Measurements from ENCODE around the gene NTRK1.

NTRK1 gene

DNA sequence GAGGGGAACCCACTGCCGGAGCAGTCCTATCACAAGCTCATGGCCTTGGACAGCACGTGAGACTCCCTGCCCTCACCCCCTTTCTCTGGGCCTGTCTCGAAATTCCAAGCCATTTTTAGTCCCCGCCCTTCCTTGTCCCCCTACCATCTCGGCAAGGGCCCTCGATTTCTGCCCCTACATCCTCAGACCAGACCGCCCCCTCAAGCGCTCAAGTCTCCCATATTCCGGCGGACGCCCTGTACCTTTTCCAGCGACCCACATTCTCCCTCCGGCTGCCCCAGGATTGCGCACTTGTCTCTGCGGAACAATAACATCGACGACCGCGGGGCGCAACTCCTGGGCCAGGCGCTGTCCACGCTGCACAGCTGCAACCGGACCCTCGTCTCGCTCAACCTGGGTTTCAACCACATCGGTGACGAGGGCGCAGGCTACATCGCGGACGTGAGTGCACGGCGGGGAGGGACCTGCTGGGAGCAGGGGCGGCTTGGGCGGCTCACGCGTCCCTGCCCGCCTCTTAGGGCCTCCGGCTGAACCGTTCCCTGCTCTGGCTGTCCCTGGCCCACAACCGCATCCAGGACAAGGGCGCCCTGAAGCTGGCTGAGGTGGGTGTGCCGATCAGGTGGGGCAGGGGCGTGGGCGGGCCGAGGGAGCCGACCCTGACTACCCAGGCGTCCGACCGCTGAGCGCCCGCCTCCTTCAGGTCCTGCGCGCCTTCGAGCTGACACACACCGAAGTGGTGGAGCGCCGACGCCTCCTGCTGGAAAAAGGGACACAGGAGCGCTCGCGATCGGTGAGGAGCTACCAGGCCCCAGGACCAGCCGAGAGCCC, 66.8 kb downstream of the NTRK1 start (continued):
- 0 out of 2 replicates have a peak, but pooled peaks have one; percentile 37 for TF ChIP-seq BCL11B (tag by site-specific recombination; IDR thresholded peaks at IDR 0.05; ENCODE audit: low read depth)
- TF ChIP-seq, protein P1, sequence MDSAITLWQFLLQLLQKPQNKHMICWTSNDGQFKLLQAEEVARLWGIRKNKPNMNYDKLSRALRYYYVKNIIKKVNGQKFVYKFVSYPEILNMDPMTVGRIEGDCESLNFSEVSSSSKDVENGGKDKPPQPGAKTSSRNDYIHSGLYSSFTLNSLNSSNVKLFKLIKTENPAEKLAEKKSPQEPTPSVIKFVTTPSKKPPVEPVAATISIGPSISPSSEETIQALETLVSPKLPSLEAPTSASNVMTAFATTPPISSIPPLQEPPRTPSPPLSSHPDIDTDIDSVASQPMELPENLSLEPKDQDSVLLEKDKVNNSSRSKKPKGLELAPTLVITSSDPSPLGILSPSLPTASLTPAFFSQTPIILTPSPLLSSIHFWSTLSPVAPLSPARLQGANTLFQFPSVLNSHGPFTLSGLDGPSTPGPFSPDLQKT (IDR thresholded peaks at IDR 0.05; ENCODE audit: borderline replicate concordance, low read depth, low read length): no peak
- peak; percentile 85 for TF ChIP-seq ZNF580 (tag by site-specific recombination; IDR thresholded peaks at IDR 0.05)
- no peak for TF ChIP-seq ZNF510 (tag by site-specific recombination; IDR thresholded peaks at IDR 0.05; ENCODE audit: insufficient replicate concordance)
- peak; percentile 84 for TF ChIP-seq KLF9 (tag by site-specific recombination; IDR thresholded peaks at IDR 0.05; ENCODE audit: low read depth)
- no peak for TF ChIP-seq ZNF48 (tag by site-specific recombination; IDR thresholded peaks at IDR 0.05)
- TF ChIP-seq ZBTB26 (tag by site-specific recombination; optimal IDR thresholded peaks at IDR 0.05): peak; percentile 67
- TF ChIP-seq, protein P2, sequence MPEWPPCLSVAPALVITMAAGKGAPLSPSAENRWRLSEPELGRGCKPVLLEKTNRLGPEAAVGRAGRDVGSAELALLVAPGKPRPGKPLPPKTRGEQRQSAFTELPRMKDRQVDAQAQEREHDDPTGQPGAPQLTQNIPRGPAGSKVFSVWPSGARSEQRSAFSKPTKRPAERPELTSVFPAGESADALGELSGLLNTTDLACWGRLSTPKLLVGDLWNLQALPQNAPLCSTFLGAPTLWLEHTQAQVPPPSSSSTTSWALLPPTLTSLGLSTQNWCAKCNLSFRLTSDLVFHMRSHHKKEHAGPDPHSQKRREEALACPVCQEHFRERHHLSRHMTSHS (tag by site-specific recombination; IDR thresholded peaks at IDR 0.05): no peak
- TF ChIP-seq ZNF16 (tag by site-specific recombination; IDR thresholded peaks at IDR 0.05; ENCODE audit: low read depth): no peak
- TF ChIP-seq KLF10 (tag by site-specific recombination; IDR thresholded peaks at IDR 0.05): no peak
- TF ChIP-seq ZBTB20 (tag by site-specific recombination; IDR thresholded peaks at IDR 0.05): peak; percentile 15; the same call in 1 of the 2 replicates
- peak; percentile 36; the same call in 1 of the 2 replicates for TF ChIP-seq ZIC2 (tag by site-specific recombination; IDR thresholded peaks at IDR 0.05)
- TF ChIP-seq ZNF548 (tag by site-specific recombination; IDR thresholded peaks at IDR 0.05): no peak
- no peak for TF ChIP-seq ZFP3 (tag by site-specific recombination; IDR thresholded peaks at IDR 0.05; ENCODE audit: low read depth)
- peak; percentile 92 for TF ChIP-seq KLF1 (tag by site-specific recombination; IDR thresholded peaks at IDR 0.05)
- TF ChIP-seq ZNF354C (tag by site-specific recombination; IDR thresholded peaks at IDR 0.05; ENCODE audit: borderline replicate concordance, low read depth): no peak
- no peak for TF ChIP-seq ZNF513 (tag by site-specific recombination; IDR thresholded peaks at IDR 0.05)
- peak; percentile 54; the same call in 1 of the 2 replicates for TF ChIP-seq KLF16 (tag by site-specific recombination; IDR thresholded peaks at IDR 0.05)
- TF ChIP-seq ZNF549 (tag by site-specific recombination; IDR thresholded peaks at IDR 0.05): no peak

GRCh38 chr1:156928043-156928602, 67.5 kb downstream of the NTRK1 start:
- H3K4me3 ChIP-seq (ENCODE audit: low read depth, low read length): no peak overlapping the region
- POLR2A ChIA-PET: interaction anchor here (0.7 to 1.1 kb wide), 4 partner anchors 36 to 239 kb away, joined by 3 to 4 read pairs (median 4); partner anchors contain the start of genes ISG20L2 and METTL25B
- no peaks in the 10 kb centered on the region; the same call in 1 of the 2 replicates for H3K4me1 ChIP-seq (ENCODE audit: control insufficient read depth, insufficient read depth, low read length)
- no peaks in the 10 kb centered on the region for H3K36me3 ChIP-seq (ENCODE audit: control insufficient read depth in 2 of 2, insufficient read depth in 1 of 2, low read length in 2 of 2)
- no peaks in the 10 kb centered on the region for H3K9me3 ChIP-seq (ENCODE audit: control insufficient read depth, insufficient read depth, low read depth, low read length)
- no peak overlapping the region for H3K27ac ChIP-seq (ENCODE audit: extremely low read depth, low read depth, low read length)
- CTCF ChIA-PET: interaction anchor here (0.6 to 11.9 kb wide), 38 partner anchors 8 to 302 kb away, joined by 3 to 199 read pairs (median 5); partner anchors contain the start of genes ISG20L2, METTL25B, NTRK1 and PEAR1
- TF ChIP-seq ZNF362 (tag by site-specific recombination; IDR thresholded peaks at IDR 0.05) (peak; percentile 76; the same call in 1 of the 2 replicates), ZNF366 (tag by site-specific recombination; conservative IDR thresholded peaks at IDR 0.05) (peak; percentile 93), GLIS1 (tag by site-specific recombination; IDR thresholded peaks at IDR 0.05) (0 out of 2 replicates have a peak, but pooled peaks have one; percentile 25), MYNN (tag by site-specific recombination; IDR thresholded peaks at IDR 0.05; ENCODE audit: borderline replicate concordance) (no peak), ZNF521 (tag by site-specific recombination; IDR thresholded peaks at IDR 0.05) (0 out of 2 replicates have a peak, but pooled peaks have one; percentile 43), BCL11B (tag by site-specific recombination; IDR thresholded peaks at IDR 0.05; ENCODE audit: low read depth) (0 out of 2 replicates have a peak, but pooled peaks have one; percentile 3), ZNF561 (tag by site-specific recombination; IDR thresholded peaks at IDR 0.05; ENCODE audit: borderline replicate concordance) (no peak), PATZ1 (tag by site-specific recombination; IDR thresholded peaks at IDR 0.05) (peak; percentile 44; the same call in 1 of the 2 replicates)

Data from HEK293 (cell line).